PC-9 (cell line): ENCODE results near the gene ZNF398.

Experiments used
- EZH2 ChIP-seq: fragments of 200-600 bp; sonication (generic); IDR thresholded peaks from 2 replicates; pipeline ENCODE4 v1.8.0; 2017; ENCODE audit warnings: antibody characterized with exemption, low read depth
- TF ChIP-seq, protein P1 (sequence below): fragments of 200-600 bp; sonication (generic); conservative IDR thresholded peaks from 2 replicates; pipeline ENCODE4 v1.6.1; 2017; ENCODE audit warnings: mixed run types, antibody characterized with exemption, mild to moderate bottlenecking, moderate library complexity

GRCh38 chr7:149181450-149181790, 34.2 kb downstream of the ZNF398 start:
- no peak for TF ChIP-seq EZH2
- TF ChIP-seq, protein P1, sequence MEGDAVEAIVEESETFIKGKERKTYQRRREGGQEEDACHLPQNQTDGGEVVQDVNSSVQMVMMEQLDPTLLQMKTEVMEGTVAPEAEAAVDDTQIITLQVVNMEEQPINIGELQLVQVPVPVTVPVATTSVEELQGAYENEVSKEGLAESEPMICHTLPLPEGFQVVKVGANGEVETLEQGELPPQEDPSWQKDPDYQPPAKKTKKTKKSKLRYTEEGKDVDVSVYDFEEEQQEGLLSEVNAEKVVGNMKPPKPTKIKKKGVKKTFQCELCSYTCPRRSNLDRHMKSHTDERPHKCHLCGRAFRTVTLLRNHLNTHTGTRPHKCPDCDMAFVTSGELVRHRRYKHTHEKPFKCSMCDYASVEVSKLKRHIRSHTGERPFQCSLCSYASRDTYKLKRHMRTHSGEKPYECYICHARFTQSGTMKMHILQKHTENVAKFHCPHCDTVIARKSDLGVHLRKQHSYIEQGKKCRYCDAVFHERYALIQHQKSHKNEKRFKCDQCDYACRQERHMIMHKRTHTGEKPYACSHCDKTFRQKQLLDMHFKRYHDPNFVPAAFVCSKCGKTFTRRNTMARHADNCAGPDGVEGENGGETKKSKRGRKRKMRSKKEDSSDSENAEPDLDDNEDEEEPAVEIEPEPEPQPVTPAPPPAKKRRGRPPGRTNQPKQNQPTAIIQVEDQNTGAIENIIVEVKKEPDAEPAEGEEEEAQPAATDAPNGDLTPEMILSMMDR: no peak
